AG20443 (cell line): ENCODE data around the gene ABCC3.

Experiments
- DNase-seq: peaks from one replicate; pipeline ENCODE4 v3.0.0; 2012; ENCODE audit warnings: low spot score, mixed read lengths

Gene ABCC3

GRCh38 chr17:50642722-50643656 lies 8.3 kb downstream of the ABCC3 start:
- DNase-seq: no peak

- no peak for DNase-seq
Measured at GRCh38 chr17:50645748-50646682, 11.3 kb downstream of the ABCC3 start.

GRCh38 chr17:50647187-50647586 lies 12.5 kb downstream of the ABCC3 start:
- DNase-seq: no peak

GRCh38 chr17:50649042-50649908 lies 14.6 kb downstream of the ABCC3 start:
- DNase-seq: no peak

GRCh38 chr17:50651661-50652060 lies 17.0 kb downstream of the ABCC3 start:
- no peak for DNase-seq

- DNase-seq: no peak
Measured at GRCh38 chr17:50653738-50654137, 19.1 kb downstream of the ABCC3 start.

GRCh38 chr17:50656509-50656908 lies 21.8 kb downstream of the ABCC3 start:
- no peak for DNase-seq

GRCh38 chr17:50657054-50657453 lies 22.4 kb downstream of the ABCC3 start:
- DNase-seq: no peak

- no peak for DNase-seq
Measured at GRCh38 chr17:50657627-50658026, 22.9 kb downstream of the ABCC3 start.

- peak; percentile 30 for DNase-seq
Measured at GRCh38 chr17:50658616-50659015, 23.9 kb downstream of the ABCC3 start.

GRCh38 chr17:50659179-50659578 lies 24.5 kb downstream of the ABCC3 start:
- no peak for DNase-seq

- peak; percentile 65 for DNase-seq
Measured at GRCh38 chr17:50660042-50660886, 25.6 kb downstream of the ABCC3 start.

GRCh38 chr17:50660887-50661345 lies 26.2 kb downstream of the ABCC3 start:
- no peak for DNase-seq

- DNase-seq: no peak
Measured at GRCh38 chr17:50661348-50661747, 26.7 kb downstream of the ABCC3 start.

GRCh38 chr17:50661795-50662391 lies 27.2 kb downstream of the ABCC3 start:
- peak; percentile 80 for DNase-seq

- no peak for DNase-seq
Measured at GRCh38 chr17:50662632-50663225, 28.0 kb downstream of the ABCC3 start.

GRCh38 chr17:50663812-50664374 lies 29.2 kb downstream of the ABCC3 start:
- no peak for DNase-seq

- no peak for DNase-seq
Measured at GRCh38 chr17:50664788-50665458, 30.2 kb downstream of the ABCC3 start.

GRCh38 chr17:50665838-50666237 lies 31.2 kb downstream of the ABCC3 start:
- DNase-seq: no peak
